Mesenteric fat pad (tissue), 1 donor: ENCODE results near the gene CHMP6. TPM values are rescaled to one million over a fixed set of nuclear protein-coding genes. Genes with fewer than 3 reads are reported as not detected.

Source experiments
- DNase-seq: peaks from one replicate; pipeline ENCODE4 v3.0.0-alpha.2; 2020; ENCODE audit warnings: low spot score
- total RNA-seq: library from RNA; stranded (reverse); fragmentation: NEBNext Ultra II Directional; extraction: Animal tissue kit (Norgen Biotek cat#: 25700); gene quantifications from one replicate; pipeline ENCODE4 v1.2.1, GENCODE V29; 2021
- donor health status: DM: yes; HTN: yes; CAD: no.

Gene CHMP6
- total RNA-seq, 1 donor from 2014 or later: 25.3 TPM

- no peak for DNase-seq
Observed at GRCh38 chr17:80970762-80971703, 20.6 kb upstream of the CHMP6 start.

GRCh38 chr17:80971704-80972304, 19.8 kb upstream of the CHMP6 start:
- DNase-seq: no peak

- no peak for DNase-seq
Observed at GRCh38 chr17:80976701-80977100, 14.9 kb upstream of the CHMP6 start.

- no peak for DNase-seq
Observed at GRCh38 chr17:80977172-80977571, 14.5 kb upstream of the CHMP6 start.

- no peak for DNase-seq
Observed at GRCh38 chr17:80978499-80979497, 12.8 kb upstream of the CHMP6 start.

- no peak for DNase-seq
Observed at GRCh38 chr17:80979547-80980378, 11.9 kb upstream of the CHMP6 start.

GRCh38 chr17:80980397-80981061, 11.1 kb upstream of the CHMP6 start:
- no peak for DNase-seq

GRCh38 chr17:80981062-80981902, 10.4 kb upstream of the CHMP6 start:
- DNase-seq: no peak

- no peak for DNase-seq
Observed at GRCh38 chr17:80981929-80982425, 9.7 kb upstream of the CHMP6 start.

- no peak for DNase-seq
Observed at GRCh38 chr17:80982426-80982974, 9.1 kb upstream of the CHMP6 start.

- DNase-seq: no peak
Observed at GRCh38 chr17:80983545-80983944, 8.1 kb upstream of the CHMP6 start.

DNA sequence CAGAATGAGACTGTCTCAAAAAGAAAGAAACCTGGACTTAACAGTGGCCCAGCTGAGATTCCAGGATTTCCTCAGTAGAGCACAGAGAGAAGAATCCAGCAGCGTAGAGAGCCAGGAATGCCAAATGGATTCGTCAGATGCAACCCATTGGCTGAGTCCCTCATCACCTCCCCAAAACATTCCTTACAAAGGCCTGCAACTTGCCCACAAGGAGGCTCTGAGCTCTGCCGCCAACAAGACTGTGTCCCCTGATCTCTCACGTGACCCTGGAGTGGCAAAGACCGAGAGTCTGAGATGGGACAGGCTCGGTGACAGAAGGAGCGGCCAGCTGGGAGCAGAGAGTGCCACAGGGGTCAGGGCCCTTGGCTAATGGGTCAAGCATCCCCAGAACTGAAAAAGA, 6.9 kb upstream of the CHMP6 start:
- DNase-seq: no peak

- no peak for DNase-seq
Observed at GRCh38 chr17:80986046-80986445, 5.6 kb upstream of the CHMP6 start.

DNA sequence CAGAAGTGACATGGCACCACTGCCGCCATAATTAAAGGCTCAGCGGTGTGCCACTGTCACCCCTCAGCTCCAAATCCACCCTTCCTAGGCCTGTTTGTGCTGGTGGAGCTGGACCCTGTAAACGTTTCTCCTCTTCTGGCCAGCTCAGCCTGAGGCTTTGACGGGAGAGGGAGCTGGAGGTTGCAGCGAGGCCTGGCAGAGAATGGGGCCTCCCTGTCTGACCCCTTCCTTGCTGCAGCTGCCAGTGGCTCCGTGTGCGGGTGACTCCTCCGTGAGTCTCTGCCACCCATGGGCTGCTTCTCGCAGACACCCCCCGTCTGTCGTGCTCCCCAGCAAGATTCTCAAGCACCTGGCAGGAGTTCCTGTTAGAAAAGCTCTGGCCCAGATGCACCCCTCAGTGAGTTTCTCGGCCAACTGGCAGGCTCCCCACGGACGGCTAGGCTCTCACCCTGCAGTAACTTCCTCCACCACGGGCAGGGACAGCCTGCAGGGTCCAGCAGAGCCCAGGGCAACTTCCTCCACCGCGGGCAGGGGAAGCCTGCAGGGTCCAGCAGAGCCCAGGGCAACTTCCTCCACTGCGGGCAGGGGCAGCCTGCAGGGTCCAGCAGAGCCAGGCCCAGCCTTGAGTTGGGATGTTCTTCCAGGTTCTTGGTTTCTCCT, 4.7 kb upstream of the CHMP6 start:
- no peak for DNase-seq

- no peak for DNase-seq
Observed at GRCh38 chr17:80987941-80988461, 3.6 kb upstream of the CHMP6 start.

GRCh38 chr17:80989586-80989913, 2.1 kb upstream of the CHMP6 start:
- DNase-seq: no peak

GRCh38 chr17:80990921-80991644, 558 bp upstream of the CHMP6 start:
- DNase-seq: no peak
